GM19193 (cell line): ENCODE measurements around the gene DPF3.

ENCODE experiments used
- POLR2A ChIP-seq: IDR thresholded peaks from 4 replicates; pipeline ENCODE4 v1.6.1; 2011; ENCODE audit not compliant: insufficient read depth, insufficient read length; ENCODE audit errors: extremely low read depth

The DPF3 gene

GRCh38 chr14:72892103-72892878 lies 1.6 kb downstream of the DPF3 start:
- no peak for TF ChIP-seq POLR2A

GRCh38 chr14:72891666-72892102 lies 2.2 kb downstream of the DPF3 start:
- no peak for TF ChIP-seq POLR2A

- TF ChIP-seq POLR2A: no peak
Measured at GRCh38 chr14:72889366-72889765, 4.5 kb downstream of the DPF3 start.

DNA sequence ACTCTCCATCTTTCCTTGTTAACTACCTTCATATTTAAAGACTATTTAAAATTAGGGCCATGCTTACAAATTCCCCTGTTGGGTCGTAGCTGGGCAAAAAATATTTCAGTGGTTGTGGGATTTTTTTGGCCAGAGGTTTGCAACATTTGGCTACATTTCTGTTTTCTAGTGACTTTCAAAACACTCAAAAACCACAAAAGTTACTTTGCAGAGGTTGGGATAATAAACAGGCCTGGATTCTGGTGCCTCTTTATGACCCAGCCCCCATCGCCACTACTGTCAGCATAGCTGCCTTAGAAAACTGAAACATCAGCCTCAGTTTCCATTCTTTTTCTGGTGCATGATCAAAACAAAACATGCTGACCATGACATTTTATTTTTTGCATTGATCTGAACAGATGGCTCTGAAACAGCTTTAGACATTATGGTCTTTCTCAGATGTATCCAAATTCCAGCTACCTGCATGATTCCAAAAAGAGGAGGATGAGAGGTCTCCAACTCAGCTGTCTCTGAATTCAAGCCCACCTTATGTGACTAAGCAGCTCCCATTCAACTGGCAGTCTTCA lies 5.2 kb downstream of the DPF3 start:
- no peak for TF ChIP-seq POLR2A

GRCh38 chr14:72888192-72888591 lies 5.7 kb downstream of the DPF3 start:
- no peak for TF ChIP-seq POLR2A

DNA sequence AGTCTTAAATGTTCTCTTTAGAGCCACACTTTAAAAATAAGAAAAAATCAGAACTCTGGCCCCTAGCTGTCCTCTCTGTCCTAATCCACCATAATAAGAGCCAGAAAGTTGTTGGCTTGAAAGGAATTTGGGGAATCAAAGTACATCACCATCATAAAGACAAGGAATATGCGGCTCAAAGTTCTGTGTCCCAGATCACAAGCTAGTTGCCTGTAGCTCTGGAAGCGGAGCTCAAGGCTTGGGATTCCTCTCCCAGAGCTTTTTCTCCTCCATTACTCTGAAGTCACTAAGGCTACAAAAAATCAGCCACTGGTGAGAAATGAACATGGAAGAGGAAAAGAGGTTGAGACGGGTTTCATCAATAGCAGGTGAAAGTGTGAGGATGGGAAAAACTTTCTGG lies 6.4 kb downstream of the DPF3 start:
- no peak for TF ChIP-seq POLR2A

GRCh38 chr14:72884386-72884785 lies 9.5 kb downstream of the DPF3 start:
- TF ChIP-seq POLR2A: no peak

- TF ChIP-seq POLR2A: no peak
Measured at GRCh38 chr14:72883961-72884360, 9.9 kb downstream of the DPF3 start.

DNA sequence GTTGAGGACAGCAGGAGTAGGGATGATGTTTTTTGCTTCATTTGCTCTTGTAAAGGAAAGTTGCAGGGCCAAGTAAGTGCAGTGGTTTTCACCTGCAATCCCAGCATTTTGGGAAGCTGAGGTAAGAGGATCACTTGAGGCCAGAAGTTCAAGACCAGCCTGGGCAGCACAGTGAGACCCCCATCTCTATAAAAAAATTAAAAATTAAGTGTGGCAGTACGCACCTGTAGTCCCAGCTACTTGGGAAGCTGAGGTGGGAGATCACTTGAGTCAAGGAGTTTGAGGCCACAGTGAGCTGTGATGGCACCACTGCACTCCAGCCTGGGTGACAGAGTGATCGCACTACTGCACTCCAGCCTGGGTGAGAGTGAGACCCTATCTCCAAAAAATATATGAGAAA lies 10.8 kb downstream of the DPF3 start:
- no peak for TF ChIP-seq POLR2A

DNA sequence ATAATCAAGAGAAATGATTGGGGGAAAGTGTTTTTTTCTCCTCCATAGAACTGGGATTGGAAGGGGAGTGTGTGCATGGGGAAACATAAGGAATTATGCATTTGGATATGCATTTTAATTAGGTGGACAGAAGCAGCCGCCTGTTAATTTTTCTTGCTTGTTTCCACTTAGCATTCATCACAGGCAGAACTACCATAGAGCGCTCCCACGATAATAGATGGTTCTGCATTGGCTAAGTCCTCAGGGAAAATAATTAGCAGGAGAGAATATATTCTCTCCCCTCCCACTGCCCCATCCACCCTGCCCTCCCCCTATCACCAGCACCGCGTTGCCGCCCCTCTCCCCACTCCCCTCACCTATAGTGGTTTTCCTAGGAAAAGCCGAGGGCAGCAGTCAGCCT lies 11.4 kb downstream of the DPF3 start:
- no peak for TF ChIP-seq POLR2A

GRCh38 chr14:72882047-72882446 lies 11.9 kb downstream of the DPF3 start:
- TF ChIP-seq POLR2A: no peak

GRCh38 chr14:72881543-72881942 lies 12.4 kb downstream of the DPF3 start:
- TF ChIP-seq POLR2A: no peak

DNA sequence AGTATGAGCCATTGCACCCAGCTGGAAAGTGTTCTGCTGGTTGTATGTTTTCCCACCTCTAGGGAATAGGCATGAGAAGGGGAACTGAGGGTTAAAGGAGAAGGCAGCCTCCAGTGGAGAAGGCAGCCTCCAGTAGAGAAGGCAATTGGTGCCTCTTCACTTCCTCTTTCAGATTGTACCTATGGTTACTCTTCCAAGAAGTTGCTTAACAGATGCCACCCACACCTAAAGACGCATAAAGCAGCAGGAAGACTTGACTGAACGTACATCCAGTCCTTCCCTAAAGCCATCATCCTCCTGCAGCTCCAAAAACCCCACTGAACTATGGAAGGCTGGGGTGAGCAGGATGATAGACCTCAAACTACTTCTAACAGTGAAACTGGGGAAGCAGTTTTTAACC lies 13.1 kb downstream of the DPF3 start:
- no peak for TF ChIP-seq POLR2A

DNA sequence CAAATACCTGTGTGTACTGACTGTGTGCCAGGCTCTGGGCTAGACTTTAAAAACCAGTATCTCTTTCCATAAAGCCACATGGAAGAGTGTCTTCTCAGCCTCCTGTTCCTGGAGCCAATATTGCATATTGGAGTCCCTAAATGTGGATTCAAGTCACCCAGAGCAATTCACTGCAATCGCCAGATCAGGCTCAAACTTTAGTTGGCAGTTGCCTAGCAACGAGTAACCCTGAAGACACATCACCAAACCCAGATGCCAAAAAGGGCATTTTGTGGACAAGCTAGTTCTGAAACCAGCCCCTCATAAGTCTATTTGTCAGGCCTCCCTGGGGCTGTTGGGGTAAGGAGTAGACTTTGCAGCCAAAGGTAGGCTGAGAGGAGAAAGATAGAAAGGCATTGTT lies 13.7 kb downstream of the DPF3 start:
- TF ChIP-seq POLR2A: no peak

- TF ChIP-seq POLR2A: no peak
Measured at GRCh38 chr14:72879431-72879830, 14.5 kb downstream of the DPF3 start.

DNA sequence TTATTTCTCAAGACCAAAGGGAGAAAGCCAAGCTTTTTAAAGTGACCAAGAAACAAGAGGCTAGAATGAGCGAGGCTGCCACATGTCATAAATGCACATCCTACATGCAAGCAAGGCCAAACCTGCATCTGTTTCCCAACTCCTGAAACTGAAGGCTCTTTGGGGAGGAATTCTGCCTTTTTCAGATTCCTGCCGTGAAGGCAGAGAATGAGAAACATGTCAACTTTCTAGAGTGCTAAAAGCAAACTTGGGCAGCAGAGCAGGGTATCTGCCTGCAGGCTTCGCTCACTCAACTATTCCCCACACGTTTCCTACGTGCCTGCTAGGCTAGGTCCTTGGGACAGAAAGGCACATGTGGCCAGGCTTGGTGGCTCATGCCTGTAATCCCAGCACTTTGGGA lies 15.2 kb downstream of the DPF3 start:
- TF ChIP-seq POLR2A: no peak
